ENCODE data around the gene PLA2G4F.

PLA2G4F gene

DNA sequence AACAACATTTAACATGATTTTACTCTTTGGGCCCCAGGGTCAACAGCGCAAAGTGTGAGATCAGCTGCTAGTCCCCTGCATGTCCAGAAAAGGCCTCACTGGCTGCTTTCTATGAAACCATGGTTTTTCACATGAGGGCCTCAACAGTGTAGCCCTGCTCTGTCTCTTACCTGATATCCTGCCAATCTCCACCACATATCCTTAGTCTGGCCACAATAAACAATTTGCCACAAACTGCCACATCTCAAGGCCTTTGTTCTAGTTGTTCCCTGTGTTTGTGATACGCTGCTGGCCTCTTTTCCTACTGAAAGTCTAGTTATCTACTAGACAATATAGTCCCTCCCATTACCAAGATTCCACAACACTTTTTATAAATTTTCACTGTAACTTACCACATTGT, 33.9 kb upstream of the PLA2G4F start:
- no peak overlapping the region for H3K4me2 ChIP-seq
- no peaks in the 10 kb centered on the region for H3K27me3 ChIP-seq
- peaks cover 0 to 17% (median 16%) of the 10 kb centered on the region in 11 experiments; a peak in 19 of 22 replicates for H3K9me3 ChIP-seq (replicated peaks in 1 of 11)
- TF ChIP-seq Cebpa-rat (IDR thresholded peaks at IDR 0.05), result no peak
- peaks cover 0 to 43% (median 4%) of the 10 kb centered on the region in 11 experiments; a peak in 6 of 22 replicates for H4K20me1 ChIP-seq
- H3K4me1 ChIP-seq, result peaks cover 0 to 2% (median 0%) of the 10 kb centered on the region in 10 experiments; a peak in 4 of 20 replicates
- no peak overlapping the region for H3K27ac ChIP-seq
- H3K9ac ChIP-seq, result no peak overlapping the region
- no peak overlapping the region for H3K4me3 ChIP-seq
- peaks cover 85 to 98% (median 93%) of the 10 kb centered on the region in 11 experiments for H3K36me3 ChIP-seq

DNA sequence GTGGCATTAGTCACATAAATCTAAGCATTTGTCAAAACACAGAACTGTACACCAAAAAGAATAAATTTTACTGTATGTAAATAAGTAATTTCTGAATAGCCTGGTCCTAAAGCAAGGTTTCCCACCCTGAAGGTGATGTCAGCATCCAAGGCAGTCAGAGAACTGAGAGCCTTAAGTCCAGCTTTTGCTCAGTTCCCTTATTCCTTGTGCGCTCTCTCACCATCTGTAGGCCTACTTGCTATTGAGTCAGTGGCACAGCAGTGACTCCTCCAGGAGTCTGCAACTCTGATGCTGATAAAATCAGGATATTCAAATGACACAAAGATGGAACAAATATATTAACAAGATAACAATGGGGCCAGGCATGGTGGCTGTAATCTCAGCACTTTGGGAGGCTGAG, 29.4 kb upstream of the PLA2G4F start:
- Histone ChIP-seq H4K20me1 (peaks cover 0 to 33% (median 0%) of the 10 kb centered on the region in 11 experiments; a peak in 5 of 22 replicates), H3K4me3 (no peak overlapping the region), H3K36me3 (peaks cover 88 to 100% (median 97%) of the 10 kb centered on the region in 11 experiments), H3K9me3 (replicated peaks in 1 of 11) (no peaks in the 10 kb centered on the region), H3K4me1 (peaks cover 0 to 33% (median 7%) of the 10 kb centered on the region in 10 experiments; a peak in 11 of 20 replicates), H3K9ac (no peak overlapping the region), H3K27me3 (no peaks in the 10 kb centered on the region), H3K4me2 (no peak overlapping the region), H3K27ac (no peak overlapping the region)
- TF ChIP-seq Cebpa-rat (IDR thresholded peaks at IDR 0.05), result no peak

DNA sequence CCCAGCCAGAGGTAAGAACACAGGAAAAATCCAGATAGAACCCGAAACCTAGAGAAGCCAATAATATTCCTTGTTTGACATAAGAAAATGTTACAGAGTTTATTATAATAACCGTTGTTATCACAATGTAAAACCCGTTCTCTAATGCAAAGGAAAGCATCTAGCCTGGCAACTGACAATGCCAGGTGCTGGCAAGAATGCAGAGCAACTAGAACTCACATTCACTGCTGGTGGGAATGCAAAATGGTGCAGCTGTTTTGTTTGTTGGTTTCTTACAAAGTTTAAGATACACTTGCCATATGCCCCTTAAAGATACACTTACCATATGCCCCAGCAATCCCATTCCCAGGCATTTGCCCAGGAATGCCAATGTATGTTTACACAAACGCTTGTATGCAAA, 28.3 kb upstream of the PLA2G4F start:
- Histone ChIP-seq H3K36me3 (peaks cover 88 to 100% (median 95%) of the 10 kb centered on the region in 11 experiments), H3K4me3 (no peak overlapping the region), H3K9me3 (replicated peaks in 1 of 11) (no peaks in the 10 kb centered on the region), H3K27me3 (no peaks in the 10 kb centered on the region), H3K9ac (no peak overlapping the region), H3K4me1 (peaks cover 0 to 33% (median 7%) of the 10 kb centered on the region in 10 experiments; a peak in 11 of 20 replicates), H4K20me1 (peaks cover 0 to 33% (median 0%) of the 10 kb centered on the region in 11 experiments; a peak in 5 of 22 replicates), H3K27ac (no peak overlapping the region), H3K4me2 (peak overlapping the region in 5 of 11 experiments; percentile 25 to 85 (median 72); a peak in 8 of 22 replicates)
- no peak for TF ChIP-seq Cebpa-rat (IDR thresholded peaks at IDR 0.05)

DNA sequence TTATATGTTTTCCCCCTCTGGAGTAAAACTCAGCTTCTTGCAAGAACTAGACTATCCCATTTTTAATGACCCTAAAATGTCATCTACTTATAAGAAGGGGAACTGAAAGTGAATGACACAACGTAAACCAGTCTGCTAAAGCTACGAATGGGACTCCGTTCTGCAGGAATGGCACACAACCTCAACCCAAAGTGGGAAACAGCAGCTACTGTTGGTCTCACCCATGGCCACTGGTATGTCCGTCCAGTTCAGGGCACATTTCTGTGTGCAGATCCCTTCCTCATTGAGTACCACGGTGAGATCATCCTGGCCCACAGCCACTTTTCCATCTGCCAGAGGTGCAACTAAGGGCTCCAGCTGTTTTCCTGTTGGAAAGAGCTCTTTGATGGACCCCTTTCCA, 27.9 kb upstream of the PLA2G4F start:
- H3K4me3 ChIP-seq, result no peak overlapping the region
- no peaks in the 10 kb centered on the region for H3K9me3 ChIP-seq (replicated peaks in 1 of 11)
- TF ChIP-seq Cebpa-rat (IDR thresholded peaks at IDR 0.05), result no peak
- no peaks in the 10 kb centered on the region for H3K27me3 ChIP-seq
- H3K9ac ChIP-seq, result no peak overlapping the region
- H4K20me1 ChIP-seq, result peaks cover 0 to 33% (median 0%) of the 10 kb centered on the region in 11 experiments; a peak in 5 of 22 replicates
- peaks cover 0 to 33% (median 7%) of the 10 kb centered on the region in 10 experiments; a peak in 11 of 20 replicates for H3K4me1 ChIP-seq
- peak overlapping the region in 5 of 11 experiments; percentile 25 to 85 (median 72); a peak in 8 of 22 replicates for H3K4me2 ChIP-seq
- no peak overlapping the region for H3K27ac ChIP-seq
- H3K36me3 ChIP-seq, result peaks cover 87 to 100% (median 94%) of the 10 kb centered on the region in 11 experiments

DNA sequence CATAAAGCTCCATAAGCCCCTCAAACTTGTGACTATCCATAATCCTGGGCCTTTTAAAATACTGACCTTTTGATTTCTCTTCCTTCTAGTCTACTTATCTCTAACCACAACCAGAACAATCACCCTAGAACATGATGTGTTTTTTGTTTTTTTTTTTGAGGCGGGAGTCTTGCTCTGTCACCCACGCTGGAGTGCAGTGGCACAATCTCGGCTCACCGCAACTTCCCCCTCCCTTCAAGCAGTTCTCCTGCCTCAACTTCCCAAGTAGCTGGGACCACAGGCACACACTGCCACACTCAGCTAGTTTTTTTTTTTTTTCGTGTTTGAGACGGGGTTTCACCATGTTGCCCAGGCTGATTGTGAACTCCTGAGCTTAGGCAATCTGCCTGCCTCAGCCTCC, 26.5 kb upstream of the PLA2G4F start:
- Histone ChIP-seq H3K27ac (no peak overlapping the region), H3K9ac (no peak overlapping the region), H3K4me3 (no peak overlapping the region), H3K9me3 (replicated peaks in 1 of 11) (no peaks in the 10 kb centered on the region), H3K36me3 (peaks cover 85 to 100% (median 93%) of the 10 kb centered on the region in 11 experiments), H4K20me1 (peaks cover 0 to 33% (median 0%) of the 10 kb centered on the region in 11 experiments; a peak in 5 of 22 replicates), H3K4me1 (peaks cover 0 to 33% (median 7%) of the 10 kb centered on the region in 10 experiments; a peak in 11 of 20 replicates), H3K4me2 (peak overlapping the region in 3 of 11 experiments; percentile 72 to 85 (median 82); a peak in 6 of 22 replicates), H3K27me3 (no peaks in the 10 kb centered on the region)
- TF ChIP-seq Cebpa-rat (IDR thresholded peaks at IDR 0.05), result no peak

DNA sequence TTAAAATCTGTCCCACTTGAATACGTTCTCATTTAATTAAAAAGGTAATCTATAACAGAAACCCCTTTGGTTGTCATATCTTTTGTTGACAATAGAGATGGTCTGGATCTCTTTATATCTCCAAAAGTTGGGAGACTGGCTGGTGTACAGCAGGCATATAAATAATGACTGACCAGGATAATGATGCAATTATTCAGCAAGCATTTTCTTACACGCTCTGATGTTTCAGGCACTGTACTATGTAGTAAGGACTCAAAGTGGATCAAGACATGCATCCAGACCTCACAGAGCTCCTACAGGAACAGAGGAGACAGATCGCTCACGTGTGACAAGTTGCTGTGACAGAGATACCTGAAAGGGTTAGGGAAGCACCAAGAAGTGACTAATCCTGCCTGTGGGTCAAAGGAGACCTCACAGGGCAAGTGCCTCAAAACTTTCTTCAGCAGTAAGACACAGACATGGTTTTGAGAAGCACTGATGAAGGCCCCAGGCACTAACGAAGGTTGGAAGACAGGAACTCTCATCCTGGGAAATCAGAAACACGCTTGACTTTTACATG, 26.0 kb upstream of the PLA2G4F start:
- Histone ChIP-seq H3K4me1 (peaks cover 0 to 33% (median 7%) of the 10 kb centered on the region in 10 experiments; a peak in 11 of 20 replicates), H3K27me3 (no peaks in the 10 kb centered on the region), H3K4me3 (no peak overlapping the region), H3K4me2 (peak overlapping the region in 3 of 11 experiments; percentile 72 to 85 (median 82); a peak in 3 of 22 replicates), H3K27ac (no peak overlapping the region), H3K9me3 (replicated peaks in 1 of 11) (no peaks in the 10 kb centered on the region), H4K20me1 (peaks cover 0 to 30% (median 0%) of the 10 kb centered on the region in 11 experiments; a peak in 5 of 22 replicates), H3K9ac (no peak overlapping the region), H3K36me3 (peaks cover 85 to 100% (median 93%) of the 10 kb centered on the region in 11 experiments)
- no peak for TF ChIP-seq Cebpa-rat (IDR thresholded peaks at IDR 0.05)

DNA sequence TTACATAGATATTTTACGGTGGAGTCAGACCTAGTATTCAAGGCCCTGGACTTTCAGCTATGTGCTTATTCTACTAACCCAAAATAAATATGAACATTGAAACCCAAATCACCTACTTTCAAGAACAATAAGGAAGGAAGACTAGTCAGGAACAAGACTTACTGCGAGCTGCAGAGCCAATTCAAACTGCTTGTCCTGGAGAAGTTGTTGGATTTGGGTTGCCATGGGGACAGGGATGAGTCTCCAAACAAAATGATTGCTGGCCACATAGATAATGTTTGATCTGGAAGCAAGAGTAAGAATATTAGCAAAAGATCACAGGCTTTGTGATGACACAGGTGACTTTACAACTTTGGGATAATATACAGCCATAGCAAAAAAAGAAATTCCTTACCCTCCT, 21.6 kb upstream of the PLA2G4F start:
- no peak overlapping the region for H3K9ac ChIP-seq
- peaks cover 0 to 8% (median 0%) of the 10 kb centered on the region in 10 experiments; a peak in 7 of 20 replicates for H3K4me1 ChIP-seq
- peaks cover 86 to 100% (median 95%) of the 10 kb centered on the region in 11 experiments for H3K36me3 ChIP-seq
- no peaks in the 10 kb centered on the region for H3K9me3 ChIP-seq (replicated peaks in 1 of 11)
- H3K4me2 ChIP-seq, result no peak overlapping the region
- peaks cover 0 to 9% (median 0%) of the 10 kb centered on the region in 11 experiments; a peak in 3 of 22 replicates for H4K20me1 ChIP-seq
- H3K27ac ChIP-seq, result no peak overlapping the region
- TF ChIP-seq Cebpa-rat (IDR thresholded peaks at IDR 0.05), result no peak
- H3K27me3 ChIP-seq, result no peaks in the 10 kb centered on the region
- no peak overlapping the region for H3K4me3 ChIP-seq

DNA sequence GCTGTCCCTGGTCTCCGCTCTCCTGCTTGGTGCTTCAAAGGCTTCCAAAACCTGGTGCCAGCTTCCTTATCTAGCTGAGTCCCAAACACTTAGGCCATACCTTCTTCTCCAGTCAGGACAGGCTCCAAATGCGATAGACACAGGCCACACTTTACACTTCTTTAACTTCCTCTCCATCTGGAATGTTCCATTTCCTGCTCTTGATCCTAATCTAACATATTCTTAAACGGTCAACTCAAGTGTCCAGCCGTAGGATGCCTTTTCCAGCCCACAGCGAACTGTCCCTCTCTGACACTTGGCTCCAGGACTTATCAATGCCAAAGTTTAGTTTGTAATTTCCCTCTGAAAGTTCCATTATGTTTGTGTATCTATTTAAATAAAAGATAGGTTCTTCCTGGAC, 19.2 kb upstream of the PLA2G4F start:
- Histone ChIP-seq H3K9me3 (replicated peaks in 1 of 11) (no peaks in the 10 kb centered on the region), H3K36me3 (peaks cover 90 to 100% (median 95%) of the 10 kb centered on the region in 11 experiments)
- TF ChIP-seq Cebpa-rat (IDR thresholded peaks at IDR 0.05), result no peak

DNA sequence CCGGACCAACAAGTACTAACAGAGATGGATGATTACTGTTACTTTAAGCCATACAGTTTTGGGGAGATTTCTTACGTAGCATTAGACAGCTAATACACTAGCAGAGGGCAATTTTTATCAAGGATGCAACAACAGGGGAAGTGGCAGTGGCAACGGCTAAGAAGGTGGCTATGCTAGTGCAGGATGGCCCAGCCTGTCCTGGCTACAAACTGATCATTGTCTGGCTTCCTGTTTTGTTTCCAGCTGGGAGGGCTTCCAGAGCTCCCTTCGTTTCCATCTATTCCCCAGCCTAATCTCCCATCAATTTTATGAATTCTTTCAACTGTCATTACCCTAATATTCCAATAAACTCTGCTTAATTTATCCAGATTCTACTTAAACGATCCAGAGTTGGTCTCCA, 16.0 kb upstream of the PLA2G4F start:
- Histone ChIP-seq H3K9ac (no peak overlapping the region), H3K4me3 (no peak overlapping the region), H3K4me2 (no peak overlapping the region), H3K27ac (no peak overlapping the region), H3K36me3 (peaks cover 92 to 100% (median 98%) of the 10 kb centered on the region in 11 experiments), H3K4me1 (peaks cover 0 to 22% (median 2%) of the 10 kb centered on the region in 10 experiments; a peak in 9 of 20 replicates), H3K27me3 (no peaks in the 10 kb centered on the region), H4K20me1 (no peaks in the 10 kb centered on the region; a peak in 1 of 22 replicates), H3K9me3 (replicated peaks in 1 of 11) (no peaks in the 10 kb centered on the region)
- no peak for TF ChIP-seq Cebpa-rat (IDR thresholded peaks at IDR 0.05)

More for the DNA sequence above, 19.2 kb upstream of the PLA2G4F start:
- H3K9ac ChIP-seq, result no peak overlapping the region
- H3K27ac ChIP-seq, result no peak overlapping the region
- H3K4me1 ChIP-seq, result peaks cover 0 to 15% (median 2%) of the 10 kb centered on the region in 10 experiments; a peak in 8 of 20 replicates
- H3K27me3 ChIP-seq, result no peaks in the 10 kb centered on the region
- no peak overlapping the region for H3K4me2 ChIP-seq
- no peaks in the 10 kb centered on the region; a peak in 1 of 22 replicates for H4K20me1 ChIP-seq
- H3K4me3 ChIP-seq, result no peak overlapping the region

Data from BLaER1 treated with 17β-estradiol and CSF1 and Interleukin-3, amounts not matched to agents 10 nM and 100 nM (cell line).